ENCODE data around the gene KATNIP. TPM values are rescaled to one million over a fixed set of nuclear protein-coding genes. Genes with fewer than 3 reads are reported as not detected.

KATNIP gene
- total RNA-seq, 6 donors from 2014 or later, result 19.9 to 79.6 (median 38.6) TPM

GRCh38 chr16:27531826-27532800, 17.8 kb upstream of the KATNIP start:
- Histone ChIP-seq H3K9me3 (no peaks in the 10 kb centered on the region), H3K4me3 (no peak overlapping the region), H3K27me3 (no peaks in the 10 kb centered on the region), H3K36me3 (peaks cover 30 to 99% (median 85%) of the 10 kb centered on the region in 4 donors), H3K27ac (no peak overlapping the region), H3K4me1 (no peaks in the 10 kb centered on the region)
- TF ChIP-seq EP300 (IDR thresholded peaks at IDR 0.05) (no peak), CTCF (IDR thresholded peaks at IDR 0.05) (no peak), POLR2A (IDR thresholded peaks at IDR 0.05) (no peak)
- 62 to 63% methylated on average over 19 of the region's 19 CpGs for WGBS, 2 donors
- ATAC-seq (ENCODE audit: low FRiP score in 2 of 2), result no peak
- DNase-seq, result no peak

- H3K27me3 ChIP-seq, result no peaks in the 10 kb centered on the region
- no peak for TF ChIP-seq EP300 (IDR thresholded peaks at IDR 0.05)
- H3K4me1 ChIP-seq, result peaks cover 0 to 3% (median 0%) of the 10 kb centered on the region in 4 donors
- H3K4me3 ChIP-seq, result no peak overlapping the region
- H3K36me3 ChIP-seq, result peaks cover 26 to 94% (median 75%) of the 10 kb centered on the region in 4 donors
- 84 to 92% methylated on average over 4 of the region's 4 CpGs for WGBS, 2 donors
- ATAC-seq (ENCODE audit: low FRiP score in 2 of 2), result no peak
- no peak overlapping the region for H3K27ac ChIP-seq
- no peak for DNase-seq
- no peaks in the 10 kb centered on the region for H3K9me3 ChIP-seq
Observed at GRCh38 chr16:27534256-27534655, 15.7 kb upstream of the KATNIP start.

- WGBS, 2 donors, result 49 to 61% methylated on average over 5 of the region's 5 CpGs
- Histone ChIP-seq H3K27ac (peak overlapping the region in 1 of 4 donors; percentile 42), H3K27me3 (no peaks in the 10 kb centered on the region), H3K4me1 (peaks cover 0 to 3% (median 0%) of the 10 kb centered on the region in 4 donors), H3K36me3 (peaks cover 39 to 94% (median 77%) of the 10 kb centered on the region in 4 donors), H3K4me3 (no peak overlapping the region), H3K9me3 (no peaks in the 10 kb centered on the region)
- no peak for TF ChIP-seq CTCF (IDR thresholded peaks at IDR 0.05)
- TF ChIP-seq POLR2AphosphoS5 (IDR thresholded peaks at IDR 0.05), result no peak
- no peak for TF ChIP-seq EP300 (IDR thresholded peaks at IDR 0.05)
- no peak for TF ChIP-seq POLR2A (IDR thresholded peaks at IDR 0.05)
- ATAC-seq (ENCODE audit: low FRiP score in 2 of 2) (peak in 1 of 2 donors; percentile 57), DNase-seq (no peak)
Observed at GRCh38 chr16:27538528-27538927, 11.4 kb upstream of the KATNIP start.

DNA sequence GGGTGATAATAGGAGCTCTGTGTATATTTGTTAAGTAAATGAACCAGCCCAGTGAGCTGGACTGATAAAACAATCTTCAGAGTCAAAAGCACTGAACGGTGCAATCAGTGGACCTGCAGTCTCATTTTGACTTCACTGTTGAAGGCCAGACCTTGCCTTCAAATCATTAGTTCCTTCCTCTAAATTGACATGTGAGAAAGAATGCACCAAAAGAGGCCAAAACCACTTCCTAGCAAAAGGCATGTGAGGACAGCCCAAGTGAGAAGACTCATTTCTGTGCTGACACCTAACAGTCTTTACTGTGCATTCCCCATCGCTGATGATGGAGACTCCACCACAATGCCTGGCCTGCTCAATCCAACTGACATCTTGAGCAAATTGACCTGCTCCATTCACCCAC, 10.8 kb upstream of the KATNIP start:
- H3K27me3 ChIP-seq, result no peaks in the 10 kb centered on the region
- no peaks in the 10 kb centered on the region for H3K9me3 ChIP-seq
- DNase-seq (no peak), ATAC-seq (ENCODE audit: low FRiP score in 2 of 2) (no peak)
- H3K36me3 ChIP-seq, result peaks cover 43 to 94% (median 77%) of the 10 kb centered on the region in 4 donors
- no peak overlapping the region for H3K4me3 ChIP-seq
- TF ChIP-seq POLR2AphosphoS5 (IDR thresholded peaks at IDR 0.05), result no peak
- no peak for TF ChIP-seq EP300 (IDR thresholded peaks at IDR 0.05)
- TF ChIP-seq POLR2A (IDR thresholded peaks at IDR 0.05), result no peak
- H3K27ac ChIP-seq, result no peak overlapping the region
- 67 to 83% methylated on average over 2 of the region's 2 CpGs for whole genome bisulfite sequencing, 2 donors
- H3K4me1 ChIP-seq, result peaks cover 0 to 3% (median 0%) of the 10 kb centered on the region in 4 donors

DNA sequence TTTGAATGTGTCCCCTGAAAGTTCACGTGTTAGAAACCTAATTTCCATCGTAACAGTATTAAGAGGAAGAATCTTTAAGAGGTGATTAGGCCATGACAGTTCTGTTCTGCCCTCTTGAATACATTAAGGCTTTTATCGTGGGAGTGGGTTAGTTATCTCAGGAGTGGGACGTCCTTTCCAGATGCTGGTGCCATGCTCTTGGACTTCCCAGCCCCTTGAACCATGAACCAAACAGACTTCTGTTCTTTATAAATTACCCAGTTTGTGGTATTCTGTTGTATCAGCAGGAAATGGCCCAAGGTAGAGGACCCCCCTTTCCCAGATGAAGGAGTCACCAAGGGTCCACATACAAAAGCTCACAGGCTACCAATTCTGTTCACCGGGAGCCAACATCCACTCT, 10.3 kb upstream of the KATNIP start:
- H3K27me3 ChIP-seq, result no peaks in the 10 kb centered on the region
- H3K36me3 ChIP-seq, result peaks cover 48 to 94% (median 78%) of the 10 kb centered on the region in 4 donors
- H3K4me3 ChIP-seq, result no peak overlapping the region
- ATAC-seq (ENCODE audit: low FRiP score in 2 of 2) (no peak), DNase-seq (no peak)
- H3K27ac ChIP-seq, result no peak overlapping the region
- WGBS, 2 donors, result 78 to 85% methylated on average over 5 of the region's 5 CpGs
- no peak for TF ChIP-seq POLR2AphosphoS5 (IDR thresholded peaks at IDR 0.05)
- TF ChIP-seq POLR2A (IDR thresholded peaks at IDR 0.05), result no peak
- no peaks in the 10 kb centered on the region for H3K9me3 ChIP-seq
- peaks cover 0 to 3% (median 0%) of the 10 kb centered on the region in 4 donors for H3K4me1 ChIP-seq

GRCh38 chr16:27543801-27544200, 6.1 kb upstream of the KATNIP start:
- no peak overlapping the region for H3K4me3 ChIP-seq
- H3K36me3 ChIP-seq, result peaks cover 42 to 67% (median 55%) of the 10 kb centered on the region in 4 donors
- no peak for DNase-seq
- no peak for TF ChIP-seq POLR2AphosphoS5 (IDR thresholded peaks at IDR 0.05)
- no peak for TF ChIP-seq EP300 (IDR thresholded peaks at IDR 0.05)
- no peak for TF ChIP-seq POLR2A (IDR thresholded peaks at IDR 0.05)
- TF ChIP-seq CTCF (IDR thresholded peaks at IDR 0.05), result no peak
- no peaks in the 10 kb centered on the region for H3K27me3 ChIP-seq
- H3K9me3 ChIP-seq, result no peaks in the 10 kb centered on the region
- peaks cover 10 to 25% (median 13%) of the 10 kb centered on the region in 4 donors for H3K4me1 ChIP-seq
- no peak for ATAC-seq (ENCODE audit: low FRiP score in 2 of 2)
- 96 to 97% methylated on average over 3 of the region's 3 CpGs for WGBS, 2 donors
- H3K27ac ChIP-seq, result no peak overlapping the region

Data from upper lobe of left lung (tissue), 6 donors.